Activated gamma-delta T cell treated with Interleukin-2 at 50 U/mL for 16 hours (primary cell): ENCODE results near the gene CRTC1.
"Not testable (repeated sequence)": the region's sequence is repeated elsewhere in the genome, so short reads cannot be mapped to it uniquely, and the experiment has no call there.

ENCODE experiments used
- DNase-seq: peaks from one replicate; pipeline ENCODE4 v3.0.0-alpha.2; 2020

Gene CRTC1

DNA sequence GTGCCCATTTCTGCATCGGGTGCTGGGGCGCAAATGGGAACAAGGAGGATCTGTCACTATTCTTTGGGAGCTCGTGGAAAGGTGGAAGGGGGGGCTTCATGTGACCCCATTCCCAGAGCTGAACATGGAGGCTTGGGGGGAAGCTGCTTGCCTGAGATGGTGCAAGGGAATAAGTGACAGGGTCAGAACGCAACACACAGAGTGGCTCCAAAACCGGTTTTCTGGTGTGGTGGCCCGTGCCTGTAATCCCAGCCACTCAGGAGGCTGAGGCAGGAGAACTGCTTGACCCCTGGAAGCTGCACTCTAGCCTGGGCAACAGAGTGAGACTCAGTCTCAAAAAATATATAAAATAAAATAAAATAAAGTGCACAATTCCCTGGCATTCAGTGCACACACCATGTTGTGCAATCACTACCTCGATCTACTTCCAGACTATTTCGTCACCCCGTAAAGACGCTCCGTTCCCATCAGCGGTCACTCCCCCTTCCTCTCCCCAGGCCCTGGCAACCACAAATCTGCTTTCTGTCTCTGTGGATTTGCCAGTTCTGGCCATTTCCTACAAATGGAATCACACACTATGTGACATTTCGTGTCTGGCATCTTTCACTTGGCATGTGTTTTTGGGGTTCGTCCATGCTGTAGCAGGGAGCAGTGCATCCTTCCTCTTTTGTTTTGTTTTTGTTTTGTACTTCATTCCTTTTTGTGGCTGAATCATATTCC is 125.8 kb downstream of the CRTC1 start:
- no peak for DNase-seq

DNA sequence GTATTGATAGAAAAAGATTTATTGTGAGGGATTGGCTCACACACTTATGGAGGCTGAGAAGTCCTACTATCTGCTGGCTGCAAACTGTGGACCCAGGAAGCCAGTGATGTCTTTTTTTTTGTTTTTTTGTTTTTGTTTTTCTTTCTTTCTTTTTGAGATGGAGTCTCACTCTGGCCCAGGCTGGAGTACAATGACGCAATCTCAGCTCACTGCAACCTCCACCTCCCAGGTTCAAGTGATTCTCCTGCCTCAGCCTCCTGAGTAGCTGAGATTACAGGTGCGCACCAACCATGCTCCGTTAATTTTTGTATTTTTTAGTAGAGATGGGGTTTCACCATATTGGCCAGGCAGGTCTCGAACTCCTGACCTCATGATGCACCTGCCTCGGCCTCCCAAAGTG is 128.2 kb downstream of the CRTC1 start:
- not testable (repeated sequence) for DNase-seq

DNA sequence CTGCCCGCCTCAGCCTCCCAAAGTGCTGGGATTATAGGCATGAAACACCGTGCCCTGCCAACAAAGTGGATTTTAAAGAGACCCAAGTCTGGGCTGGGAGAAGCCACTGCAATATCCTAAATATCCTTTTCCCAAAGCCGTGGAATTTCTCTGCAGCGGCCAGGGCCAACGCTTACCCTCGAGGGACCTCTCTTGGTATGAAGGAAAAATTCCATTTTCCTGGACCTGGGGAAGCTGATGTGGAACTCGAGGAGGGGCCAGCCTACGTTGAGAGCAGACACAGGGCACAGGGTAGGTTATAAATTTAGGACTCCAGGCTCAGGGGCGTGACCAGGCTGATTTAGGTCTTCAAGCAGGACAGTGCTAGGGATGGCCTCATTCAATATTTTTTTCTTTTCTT is 130.6 kb downstream of the CRTC1 start:
- DNase-seq = no peak

DNA sequence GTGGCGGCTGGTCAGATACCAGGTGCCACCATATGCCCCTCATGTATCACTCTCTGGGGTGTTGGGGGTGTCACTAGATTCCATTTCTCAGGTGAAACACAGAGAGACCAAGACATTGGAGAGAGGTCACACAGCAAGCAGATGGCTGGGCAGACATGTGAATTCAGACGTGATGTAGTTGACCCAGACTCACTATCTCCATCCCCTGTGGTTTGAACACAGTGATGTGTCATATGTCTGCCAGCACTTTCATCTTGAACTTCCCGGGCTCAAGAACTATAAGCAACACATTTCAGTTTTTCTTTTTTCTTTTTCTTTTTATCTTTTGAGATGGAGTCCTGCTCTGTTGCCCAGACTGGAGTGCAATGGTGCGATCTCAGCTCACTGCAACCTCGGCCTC is 132.2 kb downstream of the CRTC1 start:
- no peak for DNase-seq

DNA sequence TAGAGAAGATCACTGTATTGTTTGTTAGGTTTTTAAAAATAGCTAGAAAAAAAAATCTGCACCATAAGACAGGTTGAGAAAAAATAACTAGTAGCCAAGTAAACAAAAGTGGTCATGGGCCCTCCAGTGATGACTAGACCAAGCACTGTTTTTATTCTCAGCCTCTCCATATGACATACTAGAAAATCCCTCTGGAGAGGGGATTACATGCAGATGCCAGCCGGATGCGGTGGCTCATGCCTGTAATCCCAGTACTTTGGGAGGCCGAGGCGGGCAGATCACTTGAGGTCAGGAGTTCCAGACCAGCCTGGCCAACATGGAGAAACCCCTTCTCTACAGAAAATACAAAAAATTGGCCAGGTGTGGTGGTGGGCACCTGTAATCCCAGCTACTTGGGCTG is 133.2 kb downstream of the CRTC1 start:
- not testable (repeated sequence) for DNase-seq

DNA sequence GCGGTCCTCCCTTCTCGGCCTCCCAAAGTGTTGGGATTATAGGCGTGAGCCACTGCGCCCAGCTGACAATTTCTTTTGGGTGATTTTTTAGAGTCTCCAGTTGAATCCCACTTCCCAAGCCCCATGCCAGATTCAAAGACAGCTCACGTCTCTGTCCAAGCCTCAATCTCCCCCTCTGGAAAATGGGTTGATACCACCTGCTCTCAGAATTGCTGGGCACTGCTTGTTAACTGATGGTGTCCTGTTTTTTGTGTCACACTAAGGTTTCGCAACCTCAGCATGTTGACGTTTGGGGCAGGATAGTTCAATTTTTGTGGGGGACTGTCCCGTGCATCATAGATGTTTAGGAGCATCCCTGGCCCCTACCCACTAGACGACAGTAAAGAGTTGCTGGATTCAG is 134.1 kb downstream of the CRTC1 start:
- no peak for DNase-seq

DNA sequence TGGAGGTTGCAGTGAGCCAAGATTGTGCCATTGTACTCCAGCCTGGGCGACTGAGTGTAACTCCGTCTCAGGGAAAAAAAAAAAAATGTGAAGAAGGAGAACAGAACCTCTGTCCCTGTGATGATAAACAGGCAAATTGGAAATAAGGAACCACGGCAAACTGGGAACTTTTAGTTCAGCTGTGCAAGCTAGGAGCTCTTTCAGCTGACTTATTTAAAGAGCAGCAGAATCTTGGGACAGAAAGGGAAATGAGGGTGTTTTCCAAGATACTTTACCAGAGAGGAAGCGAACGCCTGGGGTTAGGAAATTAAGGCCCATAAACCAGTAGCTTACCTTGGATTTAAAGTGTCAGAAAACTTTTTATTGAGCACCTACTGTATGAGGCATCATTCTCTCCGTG is 145.3 kb downstream of the CRTC1 start:
- DNase-seq = no peak

DNA sequence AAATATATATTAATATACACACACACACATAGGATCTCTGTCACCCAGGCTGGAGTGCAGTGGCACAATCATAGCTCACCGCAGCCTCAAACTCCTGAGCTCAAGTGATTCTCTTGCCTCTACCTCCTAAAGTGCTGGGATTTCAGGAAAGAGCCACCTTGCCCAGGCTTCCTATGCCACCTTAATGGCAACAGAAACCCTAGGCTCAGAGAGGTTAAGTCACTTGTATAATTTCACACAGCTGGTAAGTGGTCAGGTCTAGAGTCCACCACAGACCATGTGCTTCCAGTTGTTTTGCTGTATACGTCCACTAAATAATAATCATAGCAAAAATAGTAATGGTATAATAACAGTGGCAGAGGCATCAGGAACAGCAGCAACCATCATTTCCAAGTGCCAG is 147.0 kb downstream of the CRTC1 start:
- no peak for DNase-seq

DNA sequence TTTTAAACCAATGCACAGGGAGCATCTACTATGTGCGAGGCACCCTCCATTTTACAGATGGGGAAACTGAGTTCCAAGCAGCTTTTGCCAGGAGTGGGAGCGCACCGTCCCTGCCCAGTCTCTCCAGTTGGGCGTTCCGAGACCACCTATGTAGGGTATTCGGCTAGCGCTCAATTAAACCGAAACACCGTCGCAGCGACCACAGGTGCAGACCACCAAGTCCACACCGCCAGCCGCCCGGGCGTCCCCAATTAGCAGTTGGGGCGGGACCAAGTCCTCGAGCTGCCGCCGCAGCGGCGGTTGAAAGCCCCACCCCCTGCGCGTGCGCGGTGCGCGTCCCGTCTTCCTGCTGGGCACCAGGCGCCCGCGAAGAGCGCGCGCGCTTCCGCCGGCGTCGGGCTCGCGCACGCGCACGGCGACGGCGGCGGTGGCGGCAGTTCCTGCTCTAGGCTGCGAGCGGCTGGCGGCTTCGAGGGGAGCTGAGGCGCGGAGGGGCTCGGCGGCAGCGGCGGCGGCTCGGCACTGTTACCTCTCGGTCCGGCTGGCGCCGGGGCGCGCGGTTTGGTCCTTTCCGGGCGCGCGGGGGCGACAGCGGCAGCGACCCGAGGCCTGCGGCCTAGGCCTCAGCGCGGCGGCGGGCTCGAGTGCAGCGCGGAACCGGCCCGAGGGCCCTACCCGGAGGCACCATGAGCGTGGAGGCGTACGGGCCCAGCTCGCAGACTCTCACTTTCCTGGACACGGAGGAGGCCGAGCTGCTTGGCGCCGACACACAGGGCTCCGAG is 148.2 kb downstream of the CRTC1 start, which contains the start of gene UPF1:
TSS of gene UPF1 (plus strand) at position 436 of the 782 bp plus-strand sequence. CDS start at position 687, 251 bp downstream.
- DNase-seq = peak; percentile 95
